Ishikawa (cell line): ENCODE results near the gene LRFN2.

ENCODE experiments used
- CEBPB ChIP-seq: IDR thresholded peaks from 2 replicates; pipeline ENCODE4 v1.6.1; 2012
- CREB1 ChIP-seq: IDR thresholded peaks from 2 replicates; pipeline ENCODE4 v1.6.1; 2012; ENCODE audit warnings: low read depth
- EGR1 ChIP-seq: IDR thresholded peaks from 2 replicates; pipeline ENCODE4 v1.6.1; 2012
- EP300 ChIP-seq: IDR thresholded peaks from 2 replicates; pipeline ENCODE4 v1.6.1; 2012; ENCODE audit warnings: borderline replicate concordance
- FOXM1 ChIP-seq: IDR thresholded peaks from 2 replicates; pipeline ENCODE4 v1.6.1; 2012; ENCODE audit warnings: low read depth, borderline replicate concordance
- NFIC ChIP-seq: IDR thresholded peaks from 2 replicates; pipeline ENCODE4 v1.6.1; 2012
- RAD21 ChIP-seq: IDR thresholded peaks from 2 replicates; pipeline ENCODE4 v1.6.1; 2012; ENCODE audit warnings: low read depth
- TAF1 ChIP-seq: IDR thresholded peaks from 2 replicates; pipeline ENCODE4 v1.6.1; 2012; ENCODE audit warnings: low read depth, mild to moderate bottlenecking
- TCF12 ChIP-seq: IDR thresholded peaks from 2 replicates; pipeline ENCODE4 v1.6.1; 2012; ENCODE audit warnings: low read depth
- TEAD4 ChIP-seq: IDR thresholded peaks from 2 replicates; pipeline ENCODE4 v1.6.1; 2012
- YY1 ChIP-seq: IDR thresholded peaks from 2 replicates; pipeline ENCODE4 v1.6.1; 2012; ENCODE audit warnings: low read depth
- ZBTB7A ChIP-seq: IDR thresholded peaks from 2 replicates; pipeline ENCODE4 v1.6.1; 2012; ENCODE audit warnings: low read depth
- TF ChIP-seq, protein P1 (sequence below): IDR thresholded peaks from 2 replicates; pipeline ENCODE4 v1.6.1; 2012
- TF ChIP-seq, protein P2 (sequence below): IDR thresholded peaks from 2 replicates; pipeline ENCODE4 v1.6.1; 2012
- TF ChIP-seq, protein P3 (sequence below): IDR thresholded peaks from 2 replicates; pipeline ENCODE4 v1.6.1; 2012; ENCODE audit warnings: low read depth, mild to moderate bottlenecking

LRFN2 gene

DNA sequence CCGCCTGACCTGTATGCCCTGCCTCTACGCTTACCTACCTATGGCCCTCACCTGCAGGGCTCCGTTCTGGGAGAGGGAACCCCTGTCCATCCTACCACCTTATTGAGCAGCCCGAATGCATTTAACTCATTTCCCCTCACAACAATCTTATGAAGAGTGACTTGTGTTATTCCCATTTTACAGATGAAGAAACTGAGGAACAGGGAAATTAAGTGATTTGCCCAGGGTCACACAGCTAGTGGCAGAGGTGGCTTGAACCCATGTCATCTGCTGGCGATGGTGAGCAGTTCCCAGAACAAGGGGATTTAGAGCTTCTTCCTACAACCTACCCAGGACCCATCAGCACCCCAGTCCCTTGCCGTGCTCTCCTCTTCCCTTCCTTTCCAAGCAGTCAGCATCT, 42.3 kb upstream of the LRFN2 start:
- TF ChIP-seq CEBPB (no peak), TCF12 (no peak)

DNA sequence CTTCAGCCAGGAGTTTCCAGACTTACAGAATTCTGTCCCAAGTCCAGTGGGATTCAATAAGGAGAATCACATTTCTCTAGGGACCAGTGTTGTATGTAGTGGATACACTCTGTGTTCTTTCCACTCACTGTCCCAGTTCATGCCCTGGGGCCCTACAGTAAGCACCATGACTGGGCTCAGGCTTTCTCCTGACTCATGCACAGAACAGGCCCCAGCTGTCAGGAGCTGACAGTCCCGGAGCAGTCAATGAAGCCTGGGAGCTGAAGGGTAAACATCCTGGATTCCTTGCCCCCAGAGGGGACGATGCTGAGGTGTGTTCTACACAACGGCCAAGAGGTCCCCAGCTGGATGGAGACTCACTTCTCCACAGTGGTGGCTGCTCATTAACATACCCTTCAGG, 40.2 kb upstream of the LRFN2 start:
- TF ChIP-seq RAD21 = no peak
- no peak for TF ChIP-seq TEAD4
- TF ChIP-seq TCF12 = no peak
- TF ChIP-seq, protein P1, sequence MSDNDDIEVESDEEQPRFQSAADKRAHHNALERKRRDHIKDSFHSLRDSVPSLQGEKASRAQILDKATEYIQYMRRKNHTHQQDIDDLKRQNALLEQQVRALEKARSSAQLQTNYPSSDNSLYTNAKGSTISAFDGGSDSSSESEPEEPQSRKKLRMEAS = no peak
- no peak for TF ChIP-seq CREB1
- TF ChIP-seq NFIC = no peak
- no peak for TF ChIP-seq YY1
- TF ChIP-seq EGR1 = no peak

DNA sequence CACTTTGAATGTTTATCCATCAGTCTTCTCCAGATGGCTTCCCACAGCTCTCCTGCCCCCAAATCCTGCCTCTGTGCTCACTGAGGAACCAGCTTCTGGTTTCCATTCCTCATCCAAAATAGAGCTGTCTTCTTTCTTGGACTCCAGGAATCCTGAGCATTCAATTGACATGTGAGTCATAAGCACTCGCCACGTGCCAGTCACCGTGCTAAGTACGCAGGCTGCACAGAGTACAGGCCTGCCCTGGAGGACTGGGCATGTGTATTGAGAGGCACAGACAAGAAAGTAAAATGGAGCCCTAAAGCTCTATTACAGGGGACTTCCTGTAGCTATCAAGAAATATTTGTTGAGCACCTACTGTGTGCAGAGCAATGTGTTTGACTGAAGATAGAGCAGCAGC, 39.7 kb upstream of the LRFN2 start:
- TF ChIP-seq YY1 = no peak
- TF ChIP-seq CREB1 = no peak
- TF ChIP-seq, protein P2, sequence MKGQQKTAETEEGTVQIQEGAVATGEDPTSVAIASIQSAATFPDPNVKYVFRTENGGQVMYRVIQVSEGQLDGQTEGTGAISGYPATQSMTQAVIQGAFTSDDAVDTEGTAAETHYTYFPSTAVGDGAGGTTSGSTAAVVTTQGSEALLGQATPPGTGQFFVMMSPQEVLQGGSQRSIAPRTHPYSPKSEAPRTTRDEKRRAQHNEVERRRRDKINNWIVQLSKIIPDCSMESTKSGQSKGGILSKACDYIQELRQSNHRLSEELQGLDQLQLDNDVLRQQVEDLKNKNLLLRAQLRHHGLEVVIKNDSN = no peak
- TF ChIP-seq RAD21 = no peak
- TF ChIP-seq, protein P1 = no peak
- TF ChIP-seq CEBPB = no peak
- no peak for TF ChIP-seq FOXM1
- no peak for TF ChIP-seq TEAD4
- no peak for TF ChIP-seq TAF1
- TF ChIP-seq ZBTB7A = no peak

DNA sequence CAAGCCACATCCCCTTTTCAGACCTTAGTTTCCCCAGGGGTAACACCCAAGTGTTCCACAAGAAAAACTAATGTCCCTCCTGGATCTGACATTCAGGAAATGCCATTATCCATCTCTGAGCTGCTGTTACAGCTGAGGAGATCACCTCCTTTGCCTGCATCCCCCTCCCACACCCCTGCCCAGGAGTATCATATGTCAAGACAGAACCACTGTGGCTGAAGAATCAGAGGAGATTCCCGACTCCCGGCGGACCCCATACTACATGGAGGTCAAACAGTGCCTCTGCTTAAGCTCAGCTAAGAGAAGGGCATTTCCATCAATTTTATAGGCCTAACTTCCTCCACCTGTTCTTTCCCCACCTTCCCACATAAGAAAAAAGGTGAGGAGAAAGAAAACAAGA, 36.8 kb upstream of the LRFN2 start:
- TF ChIP-seq CREB1 (no peak), TEAD4 (no peak), TCF12 (no peak), FOXM1 (no peak), CEBPB (no peak), EGR1 (no peak), NFIC (no peak), RAD21 (no peak), YY1 (no peak), ZBTB7A (no peak), TAF1 (no peak), EP300 (no peak)
- TF ChIP-seq, protein P3, sequence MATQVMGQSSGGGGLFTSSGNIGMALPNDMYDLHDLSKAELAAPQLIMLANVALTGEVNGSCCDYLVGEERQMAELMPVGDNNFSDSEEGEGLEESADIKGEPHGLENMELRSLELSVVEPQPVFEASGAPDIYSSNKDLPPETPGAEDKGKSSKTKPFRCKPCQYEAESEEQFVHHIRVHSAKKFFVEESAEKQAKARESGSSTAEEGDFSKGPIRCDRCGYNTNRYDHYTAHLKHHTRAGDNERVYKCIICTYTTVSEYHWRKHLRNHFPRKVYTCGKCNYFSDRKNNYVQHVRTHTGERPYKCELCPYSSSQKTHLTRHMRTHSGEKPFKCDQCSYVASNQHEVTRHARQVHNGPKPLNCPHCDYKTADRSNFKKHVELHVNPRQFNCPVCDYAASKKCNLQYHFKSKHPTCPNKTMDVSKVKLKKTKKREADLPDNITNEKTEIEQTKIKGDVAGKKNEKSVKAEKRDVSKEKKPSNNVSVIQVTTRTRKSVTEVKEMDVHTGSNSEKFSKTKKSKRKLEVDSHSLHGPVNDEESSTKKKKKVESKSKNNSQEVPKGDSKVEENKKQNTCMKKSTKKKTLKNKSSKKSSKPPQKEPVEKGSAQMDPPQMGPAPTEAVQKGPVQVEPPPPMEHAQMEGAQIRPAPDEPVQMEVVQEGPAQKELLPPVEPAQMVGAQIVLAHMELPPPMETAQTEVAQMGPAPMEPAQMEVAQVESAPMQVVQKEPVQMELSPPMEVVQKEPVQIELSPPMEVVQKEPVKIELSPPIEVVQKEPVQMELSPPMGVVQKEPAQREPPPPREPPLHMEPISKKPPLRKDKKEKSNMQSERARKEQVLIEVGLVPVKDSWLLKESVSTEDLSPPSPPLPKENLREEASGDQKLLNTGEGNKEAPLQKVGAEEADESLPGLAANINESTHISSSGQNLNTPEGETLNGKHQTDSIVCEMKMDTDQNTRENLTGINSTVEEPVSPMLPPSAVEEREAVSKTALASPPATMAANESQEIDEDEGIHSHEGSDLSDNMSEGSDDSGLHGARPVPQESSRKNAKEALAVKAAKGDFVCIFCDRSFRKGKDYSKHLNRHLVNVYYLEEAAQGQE = no peak
- TF ChIP-seq, protein P1 = no peak
- TF ChIP-seq, protein P2 = no peak

DNA sequence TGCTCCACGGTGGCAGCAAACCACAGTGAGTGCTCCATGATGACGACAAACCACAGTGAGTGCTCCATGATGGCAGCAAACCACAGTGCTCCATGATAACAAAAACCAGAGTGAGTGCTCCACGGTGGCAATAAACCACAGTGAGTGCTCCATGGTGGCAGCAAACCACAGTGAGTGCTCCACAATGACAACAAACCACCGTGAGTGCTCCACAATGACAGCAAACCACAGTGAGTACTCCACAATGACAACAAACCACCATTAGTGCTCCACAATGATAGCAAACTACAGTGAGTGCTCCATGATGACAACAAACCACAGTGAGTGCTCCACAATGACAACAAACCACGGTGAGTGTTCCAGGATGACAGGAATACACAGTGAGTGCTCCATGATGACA, 36.0 kb upstream of the LRFN2 start:
- TF ChIP-seq TCF12 (no peak), CREB1 (no peak)
- TF ChIP-seq, protein P3 = no peak
- TF ChIP-seq, protein P1 = no peak

DNA sequence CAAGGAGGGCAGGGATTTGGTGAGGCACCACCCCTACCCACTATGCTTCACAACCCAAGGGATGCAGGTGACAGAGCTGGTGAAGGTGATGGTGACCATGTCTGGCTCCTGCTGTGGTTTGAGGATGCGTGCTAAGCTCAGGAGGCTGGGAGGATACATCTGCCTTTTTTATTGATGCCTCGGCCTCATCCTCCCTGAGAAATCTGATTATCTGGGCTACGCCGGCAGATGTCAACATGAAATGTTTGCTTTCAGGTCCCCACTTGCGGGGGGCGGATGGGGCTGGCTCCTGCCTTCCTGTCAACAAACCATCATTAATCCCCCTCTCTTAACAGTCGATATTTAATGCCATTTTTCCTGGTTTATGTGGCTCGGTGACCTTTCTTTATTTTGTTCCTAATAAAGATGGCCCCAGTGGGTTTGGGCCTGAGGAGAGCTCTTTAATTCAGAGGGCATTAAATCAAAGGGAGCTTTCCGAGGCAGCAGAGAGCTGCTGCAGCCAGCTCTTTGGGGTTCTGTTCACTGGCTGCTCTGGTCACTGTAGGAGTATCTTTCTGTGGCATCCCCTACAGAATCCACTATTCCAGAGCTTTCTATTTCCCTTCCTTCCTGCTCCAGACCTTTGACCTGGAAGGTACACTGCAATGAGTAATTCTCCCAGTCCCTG, 33.5 kb upstream of the LRFN2 start:
- TF ChIP-seq FOXM1 = no peak

DNA sequence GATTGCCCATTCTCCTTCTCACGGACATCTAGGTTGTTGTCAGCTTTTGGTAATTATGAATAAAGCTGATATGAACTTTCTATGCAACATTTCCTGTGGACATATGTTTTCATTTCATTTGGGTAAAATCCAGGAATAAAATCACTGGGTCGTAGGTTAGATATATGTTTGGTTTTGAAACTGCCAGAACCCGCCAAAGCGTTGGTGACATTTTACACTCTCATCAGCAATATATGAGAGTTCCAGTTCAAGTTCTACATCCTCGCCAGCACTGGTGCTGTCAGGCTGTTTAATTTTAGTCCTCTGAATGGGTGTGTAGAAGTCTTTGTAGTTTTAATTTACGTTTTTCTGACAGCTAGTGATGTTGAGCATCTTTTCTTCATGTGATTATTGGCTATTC, 27.5 kb upstream of the LRFN2 start:
- no peak for TF ChIP-seq CEBPB
- TF ChIP-seq TAF1 = no peak
- TF ChIP-seq TCF12 = no peak
- no peak for TF ChIP-seq TEAD4
- TF ChIP-seq, protein P2 = no peak
- TF ChIP-seq EP300 = no peak
- no peak for TF ChIP-seq RAD21
